HFFc6 (cell line): ENCODE results near the gene LZIC. TPM values are rescaled to one million over a fixed set of nuclear protein-coding genes. Genes with fewer than 3 reads are reported as not detected.

Experiments used
- DNase-seq: peaks from one replicate; pipeline ENCODE4 v3.0.0-alpha.2; 2018
- H3K27ac Mint-ChIP-seq: 2 replicates; pipeline ENCODE4 v1.8.0; 2020; ENCODE audit warnings: mild to moderate bottlenecking, mixed read lengths
- H3K27me3 Mint-ChIP-seq: 2 replicates; pipeline ENCODE4 v1.8.0; 2021; ENCODE audit warnings: mild to moderate bottlenecking, moderate library complexity, mixed read lengths; ENCODE audit not compliant: insufficient read depth
- H3K36me3 Mint-ChIP-seq: 2 replicates; pipeline ENCODE4 v1.8.0; 2021; ENCODE audit warnings: low read depth, mixed read lengths
- H3K4me1 Mint-ChIP-seq: 2 replicates; pipeline ENCODE4 v1.8.0; 2020; ENCODE audit warnings: low read depth, mixed read lengths
- H3K4me3 Mint-ChIP-seq: 2 replicates; pipeline ENCODE4 v1.8.0; 2020; ENCODE audit warnings: mild to moderate bottlenecking, moderate library complexity, mixed read lengths
- H3K9me3 Mint-ChIP-seq: 2 replicates; pipeline ENCODE4 v1.8.0; 2020; ENCODE audit warnings: mild to moderate bottlenecking, mixed read lengths
- CTCF ChIP-seq: fragments of 200-600 bp; sonication (generic); IDR thresholded peaks from 2 replicates; pipeline ENCODE4 v1.5.0; 2021; ENCODE audit warnings: antibody characterized with exemption, mild to moderate bottlenecking
- microRNA-seq: library from miRNA; unstranded; fragments of <30 nt; microRNA quantifications from one replicate; pipeline ENCODE4, GENCODE V29; 2019
- total RNA-seq, 6 experiments: library from RNA; stranded (reverse); fragmentation: NEBNext Ultra II Directional; extraction: Animal tissue kit (Norgen Biotek cat#: 25700); gene quantifications; 2 replicates in 1 of 6; 3 replicates in 5 of 6; pipeline ENCODE4 v1.2.3, GENCODE V29; 2021

Gene LZIC
- total RNA-seq, 6 experiments from 2014 or later, result 28.0 to 34.8 (median 30.9) TPM

- no peak for DNase-seq
- Mint-ChIP-seq H3K4me3 (no peak overlapping the region), H3K27ac (no peak overlapping the region), H3K9me3 (no peaks in the 10 kb centered on the region), H3K27me3 (peaks cover 3% of the 10 kb centered on the region; the same call in 1 of the 2 replicates), H3K36me3 (no peaks in the 10 kb centered on the region; the same call in 1 of the 2 replicates), H3K4me1 (peaks cover 26% of the 10 kb centered on the region)
- no peak for TF ChIP-seq CTCF
Measured at GRCh38 chr1:9883585-9884449, 59.4 kb downstream of the LZIC start.

- Mint-ChIP-seq H3K27ac (no peak overlapping the region), H3K36me3 (no peaks in the 10 kb centered on the region; the same call in 1 of the 2 replicates), H3K27me3 (peaks cover 3% of the 10 kb centered on the region; the same call in 1 of the 2 replicates), H3K4me3 (no peak overlapping the region), H3K4me1 (peaks cover 25% of the 10 kb centered on the region), H3K9me3 (no peaks in the 10 kb centered on the region)
- no peak for TF ChIP-seq CTCF
- no peak for DNase-seq
Measured at GRCh38 chr1:9882945-9883303, 60.3 kb downstream of the LZIC start.

DNA sequence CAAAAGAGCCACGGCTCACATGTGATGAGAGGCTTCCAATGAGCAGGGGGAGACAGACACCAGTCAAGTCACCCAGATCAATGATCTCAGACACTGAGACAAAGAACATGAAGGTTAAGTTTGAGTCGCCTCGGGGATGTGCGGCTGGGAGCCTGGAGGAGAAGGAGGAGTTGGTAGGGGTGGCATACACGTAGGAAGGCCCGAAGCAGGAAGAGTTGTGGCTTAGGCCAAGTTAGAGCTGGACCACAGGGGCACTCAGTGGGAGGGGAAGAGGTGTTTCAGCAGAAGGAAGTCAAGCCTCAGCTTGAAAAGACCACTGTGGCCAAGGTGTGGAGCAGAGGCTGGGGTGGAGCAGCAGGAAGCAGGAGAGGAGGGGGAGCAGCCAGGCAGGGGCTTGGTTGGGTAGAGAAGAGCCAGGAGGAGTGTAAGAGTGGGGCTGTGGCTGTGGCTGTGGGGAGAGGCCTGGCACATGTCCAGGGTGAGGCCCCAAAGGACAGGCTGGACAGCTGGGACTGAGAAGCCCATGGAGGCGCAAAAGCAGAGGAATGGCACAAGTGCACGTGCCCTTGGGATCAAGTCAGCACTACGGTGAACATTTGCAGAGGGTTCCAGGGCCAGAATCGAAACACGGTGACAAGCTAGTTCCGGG lies 60.8 kb downstream of the LZIC start:
- peaks cover 3% of the 10 kb centered on the region; the same call in 1 of the 2 replicates for H3K27me3 Mint-ChIP-seq
- DNase-seq, result no peak
- no peaks in the 10 kb centered on the region for H3K9me3 Mint-ChIP-seq
- peak overlapping the region; percentile 78 for H3K27ac Mint-ChIP-seq
- TF ChIP-seq CTCF, result no peak
- no peaks in the 10 kb centered on the region; the same call in 1 of the 2 replicates for H3K36me3 Mint-ChIP-seq
- H3K4me3 Mint-ChIP-seq, result peak overlapping the region; percentile 4; the same call in 1 of the 2 replicates
- peaks cover 25% of the 10 kb centered on the region for H3K4me1 Mint-ChIP-seq

DNA sequence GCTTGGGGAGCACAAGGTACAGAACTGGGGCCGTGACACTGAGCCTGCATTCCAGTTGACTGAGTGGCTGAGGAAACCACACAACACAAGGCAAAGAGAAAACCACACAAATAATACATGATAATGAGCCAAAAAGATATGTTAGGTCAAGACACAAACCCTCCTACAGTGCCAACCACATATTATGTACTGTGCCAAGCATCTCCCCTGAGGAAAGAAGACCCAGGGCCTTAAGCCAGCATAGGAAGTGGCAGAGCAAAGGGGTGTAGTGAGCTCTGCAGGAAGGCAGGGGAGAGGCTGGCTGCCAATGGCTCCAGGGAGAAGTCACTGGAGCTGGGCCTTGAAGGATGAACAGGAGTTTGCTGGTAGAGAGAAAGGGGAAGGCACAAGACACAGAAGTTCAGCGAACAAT lies 61.3 kb downstream of the LZIC start:
- H3K27ac Mint-ChIP-seq, result peak overlapping the region; percentile 78
- DNase-seq, result peak; percentile 76
- no peak for TF ChIP-seq CTCF
- H3K36me3 Mint-ChIP-seq, result no peaks in the 10 kb centered on the region; the same call in 1 of the 2 replicates
- H3K4me1 Mint-ChIP-seq, result peaks cover 25% of the 10 kb centered on the region
- peaks cover 3% of the 10 kb centered on the region; the same call in 1 of the 2 replicates for H3K27me3 Mint-ChIP-seq
- H3K4me3 Mint-ChIP-seq, result peak overlapping the region; percentile 4; the same call in 1 of the 2 replicates
- H3K9me3 Mint-ChIP-seq, result no peaks in the 10 kb centered on the region

Small RNA genes lying within 50 kb of the gene (microRNA-seq; reads per million reads assigned to microRNA genes)
- gene MIR5697, result not detected

Other genes starting within 250 kb of the LZIC start
- 100 to 1,000 TPM; 128 to 151 (median 137) TPM for gene CLSTN1, start 119.4 kb downstream of the LZIC start, total RNA-seq
- 10 to 100 TPM; 19.7 to 25.5 (median 21.4) TPM for gene CTNNBIP1, start 33.1 kb downstream of the LZIC start, total RNA-seq
- 10 to 100 TPM; 12.9 to 16.0 (median 14.8) TPM for gene NMNAT1, start 84 bp upstream of the LZIC start, total RNA-seq
- under 1 TPM in 4 of 6 experiments, not detected in 2; 0.37 to 0.76 (median 0.47) TPM for gene RBP7, start 53.8 kb upstream of the LZIC start, total RNA-seq
- 10 to 100 TPM; 46.2 to 66.0 (median 58.6) TPM for gene UBE4B, start 89.6 kb upstream of the LZIC start, total RNA-seq